Gastrocnemius medialis (tissue), 4 donors: ENCODE results near the gene LRRC61. TPM values are rescaled to one million over a fixed set of nuclear protein-coding genes. Genes with fewer than 3 reads are reported as not detected.

Experiments
- ATAC-seq, 2 donors: fragments of 150-250 bp; one replicate each; pipeline ENCODE4 v1.9.1; 2016
- DNase-seq, 2 donors: peaks; one replicate each; pipeline ENCODE4 v3.0.0-alpha.2; 2019
- H3K27ac ChIP-seq, 4 donors: fragments of 200-600 bp; sonication (generic); 1 replicate in 1 of 4; 2 replicates in 3 of 4; pipeline ENCODE4 v1.5.1; 2016 to 2018; ENCODE audit warnings: mild to moderate bottlenecking in 2 of 4, moderate library complexity in 1 of 4
- H3K27me3 ChIP-seq, 3 donors: fragments of 200-600 bp; sonication (generic) in 2 of 3; 1 replicate in 1 of 3; 2 replicates in 2 of 3; pipeline versions ENCODE4 v1.5.1 to v1.6.0; 2016 to 2019; ENCODE audit warnings: mild to moderate bottlenecking in 1 of 3, moderate library complexity in 1 of 3
- H3K36me3 ChIP-seq, 2 donors: fragments of 200-600 bp; sonication (generic) in 1 of 2; one replicate each; pipeline ENCODE4 v1.5.1; 2017 to 2018
- H3K4me1 ChIP-seq, 2 donors: fragments of 200-600 bp; sonication (generic) in 1 of 2; one replicate each; pipeline ENCODE4 v1.5.1; 2016 to 2017; ENCODE audit warnings: mild to moderate bottlenecking in 2 of 2
- H3K4me3 ChIP-seq, 4 donors: fragments of 200-600 bp; sonication (generic) in 3 of 4; 1 replicate in 1 of 4; 2 replicates in 3 of 4; pipeline ENCODE4 v1.5.1; 2016 to 2019; ENCODE audit warnings: mild to moderate bottlenecking in 2 of 4
- H3K9me3 ChIP-seq, 3 donors: fragments of 200-600 bp; sonication (generic) in 2 of 3; 1 replicate in 1 of 3; 2 replicates in 2 of 3; pipeline ENCODE4 v1.5.1; 2016 to 2019
- CTCF ChIP-seq, 5 experiments: fragments of 450-650 bp in 3 of 5; fragments of 200-600 bp in 2 of 5; sonication (generic) in 2 of 5; IDR thresholded peaks in 4 of 5; conservative IDR thresholded peaks in 1 of 5; 1 replicate in 4 of 5; 2 replicates in 1 of 5; pipeline ENCODE4 v1.5.1; 2016 to 2019; ENCODE audit warnings: antibody characterized with exemption in 5 of 5, mild to moderate bottlenecking in 3 of 5, moderate library complexity in 3 of 5
- POLR2A ChIP-seq, 2 donors: fragments of 450-650 bp; IDR thresholded peaks; one replicate each; pipeline ENCODE4 v1.6.1; 2017; ENCODE audit warnings: antibody characterized with exemption in 2 of 2, mild to moderate bottlenecking in 2 of 2, moderate library complexity in 2 of 2
- in situ Hi-C, 4 donors: fragments of 200-750 bp; cut with MboI; loops; one replicate each; pipeline versions ENCODE4 v1.15.0 to v1.8.0; 2017; ENCODE audit warnings: low sequenced_read_pairs in 4 of 4
- intact Hi-C: fragments of 100-400 bp; cut with DNase I; formaldehyde crosslinking; loops from one replicate; pipeline ENCODE4 v1.15.1; 2023; ENCODE audit warnings: low total_unique reads
- total RNA-seq, 4 donors: library from RNA; depleted of rRNA; stranded (reverse); fragments of >200 nt; gene quantifications; one replicate each; pipeline versions ENCODE4 v1.1.0 to v1.2.3, GENCODE V29; 2016

The LRRC61 gene
- total RNA-seq, 4 donors from 2014 or later = 0.62 to 6.8 (median 1.9) TPM

- peaks cover 16 to 17% of the 10 kb centered on the region in 2 donors for H3K4me1 ChIP-seq
- peak; percentile 91 to 96 for TF ChIP-seq POLR2A (IDR thresholded peaks at IDR 0.05)
- TF ChIP-seq CTCF (IDR thresholded peaks at IDR 0.05 in 4 of 5, conservative IDR thresholded peaks at IDR 0.05 in 1 of 5) = peak in 1 of 5 experiments; percentile 8
- peak within 1 kb of the TSS; percentile 73 to 98 (median 80) for H3K4me3 ChIP-seq
- H3K27ac ChIP-seq = peak within 1 kb of the TSS; percentile 93 to 99 (median 96)
- H3K36me3 ChIP-seq = peaks cover 0 to 7% of the 10 kb centered on the region in 2 donors
- peak; percentile 82 to 83 for ATAC-seq
- in situ Hi-C loops = no loop called here
- peak; percentile 97 to 98 for DNase-seq
- no peaks in the 10 kb centered on the region for H3K27me3 ChIP-seq
- intact Hi-C loops = loop anchor here (1.0 to 5.0 kb wide), 2 partner anchors 26 to 507 kb away; partner anchors contain the start of gene ATP6V0E2
- H3K9me3 ChIP-seq = no peaks in the 10 kb centered on the region
Observed at GRCh38 chr7:150378853-150379440, 55.8 kb downstream of the LRRC61 start, which contains the start of gene ZNF775. TSS of gene ZNF775 (plus strand) at chr7:150379330. CDS start at chr7:150388471, 9,141 bp downstream.

GRCh38 chr7:150379441-150380379 lies 56.6 kb downstream of the LRRC61 start:
- Histone ChIP-seq H3K36me3 (no peaks in the 10 kb centered on the region), H3K9me3 (no peaks in the 10 kb centered on the region), H3K4me1 (peaks cover 17 to 18% of the 10 kb centered on the region in 2 donors), H3K27ac (peak overlapping the region; percentile 91 to 99 (median 95)), H3K27me3 (no peaks in the 10 kb centered on the region), H3K4me3 (peak overlapping the region; percentile 73 to 98 (median 76))
- DNase-seq (no peak), ATAC-seq (peak; percentile 29 to 32)
- intact Hi-C loops (loop anchor here (1.0 to 5.0 kb wide), 2 partner anchors 26 to 507 kb away; partner anchors contain the start of gene ATP6V0E2), in situ Hi-C loops (no loop called here)
- TF ChIP-seq CTCF (IDR thresholded peaks at IDR 0.05 in 4 of 5, conservative IDR thresholded peaks at IDR 0.05 in 1 of 5) (no peak), POLR2A (IDR thresholded peaks at IDR 0.05) (no peak)

GRCh38 chr7:150380463-150380862 lies 57.3 kb downstream of the LRRC61 start:
- H3K9me3 ChIP-seq = no peaks in the 10 kb centered on the region
- H3K4me3 ChIP-seq = peak overlapping the region in 1 of 4 donors; percentile 73
- H3K36me3 ChIP-seq = no peaks in the 10 kb centered on the region
- peaks cover 22 to 25% of the 10 kb centered on the region in 2 donors for H3K4me1 ChIP-seq
- DNase-seq (no peak), ATAC-seq (no peak)
- TF ChIP-seq CTCF (IDR thresholded peaks at IDR 0.05 in 4 of 5, conservative IDR thresholded peaks at IDR 0.05 in 1 of 5) = no peak
- no peak for TF ChIP-seq POLR2A (IDR thresholded peaks at IDR 0.05)
- in situ Hi-C loops = no loop called here
- H3K27me3 ChIP-seq = no peaks in the 10 kb centered on the region
- intact Hi-C loops = no loop called here
- peak overlapping the region; percentile 91 to 99 (median 95) for H3K27ac ChIP-seq

GRCh38 chr7:150381096-150381495 lies 57.9 kb downstream of the LRRC61 start:
- ATAC-seq (no peak), DNase-seq (no peak)
- H3K9me3 ChIP-seq = no peaks in the 10 kb centered on the region
- in situ Hi-C loops = no loop called here
- intact Hi-C loops = no loop called here
- no peaks in the 10 kb centered on the region for H3K36me3 ChIP-seq
- no peak for TF ChIP-seq CTCF (IDR thresholded peaks at IDR 0.05 in 4 of 5, conservative IDR thresholded peaks at IDR 0.05 in 1 of 5)
- TF ChIP-seq POLR2A (IDR thresholded peaks at IDR 0.05) = no peak
- no peaks in the 10 kb centered on the region for H3K27me3 ChIP-seq
- no peak overlapping the region for H3K4me3 ChIP-seq
- no peak overlapping the region for H3K27ac ChIP-seq
- H3K4me1 ChIP-seq = peaks cover 24 to 28% of the 10 kb centered on the region in 2 donors
